K562 (cell line): ENCODE results near the gene UNC5C. TPM values are rescaled to one million over a fixed set of nuclear protein-coding genes. Genes with fewer than 3 reads are reported as not detected.

ENCODE experiments used
- ATAC-seq: fragments of 200-7000 bp; cut with Tn5 transposase; 3 replicates; pipeline ENCODE4 v1.9.1; 2020; ENCODE audit warnings: moderate library complexity
- BruUV-seq: library from RNA; stranded (reverse); fragments of 400-500 nt; replicated peaks from 2 replicates; lab custom pipeline; 2021; lab: Mats Ljungman, UMichigan
- CTCF ChIA-PET: fragments of 300-600 bp; formaldehyde crosslinking; extraction: SDS; loops from one replicate; lab custom pipeline; 2021; ENCODE audit warnings: low intra/inter-chr PET ratio; lab: Yijun Ruan, JAX
- POLR2A ChIA-PET: fragments of 300-600, 350-650 bp; sonication (Branson Sonifier 250); formaldehyde crosslinking; extraction: SDS; loops from one replicate; lab custom pipeline; 2021; ENCODE audit warnings: antibody characterized with exemption, inconsistent platforms; lab: Yijun Ruan, JAX
- DNase-seq, 4 experiments: peaks; one replicate each; pipeline versions ENCODE4 v3.0.0 to v3.0.0-alpha.2; 2011 to 2018; ENCODE audit warnings: low spot score in 3 of 4, mixed read lengths in 3 of 4; ENCODE audit errors: extremely low read depth in 1 of 4
- FAIRE-seq: peaks from 2 replicates; lab custom pipeline; 2011; peaks lifted over from hg19 to GRCh38; lab: Jason Lieb, UNC
- H2AFZ ChIP-seq: 2 replicates; pipeline ENCODE4 v1.6.0; 2011; ENCODE audit warnings: low read depth, low read length, control low read depth, inconsistent platforms
- H3K27ac ChIP-seq: fragments of 200-600 bp; 3 replicates; pipeline ENCODE4 v1.8.0; 2011; ENCODE audit warnings: low read depth, mild to moderate bottlenecking, control low read depth, inconsistent platforms, low read length, moderate library complexity, mixed read lengths; ENCODE audit errors: extremely low read depth
- H3K27me3 ChIP-seq, 2 experiments: fragments of 300-600 bp in 1 of 2; 2 replicates in 1 of 2; 3 replicates in 1 of 2; pipeline versions ENCODE4 v1.6.0 to v1.8.0; 2011; ENCODE audit warnings: inconsistent platforms in 2 of 2, low read length in 2 of 2, mild to moderate bottlenecking in 1 of 2, mixed read lengths in 1 of 2, moderate library complexity in 1 of 2; ENCODE audit not compliant: control insufficient read depth in 2 of 2, insufficient read depth in 2 of 2
- H3K36me3 ChIP-seq: fragments of 300-600 bp; 3 replicates; pipeline ENCODE4 v1.8.0; 2011; ENCODE audit warnings: mild to moderate bottlenecking, low read length, inconsistent platforms; ENCODE audit not compliant: control insufficient read depth, insufficient read depth
- H3K4me1 ChIP-seq, 2 experiments: fragments of 200-600 bp in 1 of 2; replicated peaks in 1 of 2; 2 replicates in 1 of 2; 3 replicates in 1 of 2; pipeline versions ENCODE4 v1.5.1 to v1.8.0; 2011; ENCODE audit warnings: inconsistent platforms in 2 of 2, low read length in 2 of 2, mild to moderate bottlenecking in 1 of 2, mixed read lengths in 1 of 2, moderate library complexity in 1 of 2; ENCODE audit not compliant: control insufficient read depth in 2 of 2, insufficient read depth in 2 of 2
- H3K4me2 ChIP-seq: 2 replicates; pipeline ENCODE4 v1.6.1; 2011; ENCODE audit warnings: low read length, control low read depth, inconsistent platforms, mixed read lengths; ENCODE audit not compliant: insufficient read depth
- H3K4me3 ChIP-seq: fragments of 200-600 bp; sonication (generic), shearing (Covaris generic); 2 replicates; pipeline ENCODE4 v1.5.1; 2016; ENCODE audit warnings: control low read depth, inconsistent platforms
- H3K79me2 ChIP-seq: fragments of 200-600 bp; 3 replicates; pipeline ENCODE4 v1.8.0; 2011; ENCODE audit warnings: low read length, inconsistent platforms; ENCODE audit not compliant: control insufficient read depth, insufficient read depth
- H3K9ac ChIP-seq, 2 experiments: 2 replicates each; pipeline versions ENCODE4 v1.6.0 to v1.6.1; 2011; ENCODE audit warnings: low read depth in 2 of 2, low read length in 2 of 2, control low read depth in 1 of 2, inconsistent platforms in 1 of 2, mild to moderate bottlenecking in 1 of 2, mixed read lengths in 1 of 2; ENCODE audit not compliant: insufficient read depth in 1 of 2
- H3K9me1 ChIP-seq: one replicate; pipeline ENCODE4 v1.6.0; 2011; ENCODE audit warnings: inconsistent platforms, mild to moderate bottlenecking, low read length, moderate library complexity; ENCODE audit not compliant: control insufficient read depth, insufficient read depth
- H3K9me3 ChIP-seq: replicated peaks from 2 replicates; pipeline ENCODE4 v1.5.1; 2011; ENCODE audit warnings: low read depth, low read length, inconsistent platforms; ENCODE audit not compliant: control insufficient read depth, insufficient read depth
- H4K20me1 ChIP-seq: replicated peaks from 2 replicates; pipeline ENCODE4 v1.6.1; 2011; ENCODE audit warnings: low read length, inconsistent platforms, mixed read lengths; ENCODE audit not compliant: control insufficient read depth, insufficient read depth
- CEBPG ChIP-seq, 3 experiments: fragments of 200-800 bp in 1 of 3; sonication (Bioruptor generic) in 1 of 3; sonication (generic) in 1 of 3; formaldehyde crosslinking in 1 of 3; IDR thresholded peaks in 2 of 3; conservative IDR thresholded peaks in 1 of 3; 2 replicates each; pipeline versions ENCODE4 v1.6.1 to v1.8.0; 2016 to 2022; ENCODE audit warnings: missing compliant biosample characterization in 2 of 3, missing genetic modification characterization in 2 of 3, mild to moderate bottlenecking in 1 of 3, missing genetic modification reagents in 1 of 3
- ETV1 ChIP-seq: fragments of 450-650 bp; conservative IDR thresholded peaks from 2 replicates; pipeline ENCODE4 v1.6.1; 2016; ENCODE audit warnings: missing genetic modification characterization, control low read depth, low read depth, missing compliant biosample characterization
- NCOA2 ChIP-seq, 2 experiments: fragments of 450-650 bp; IDR thresholded peaks; 2 replicates each; pipeline ENCODE4 v1.6.1; 2018; ENCODE audit warnings: mild to moderate bottlenecking in 2 of 2, moderate library complexity in 1 of 2; ENCODE audit not compliant: partially characterized antibody in 2 of 2
- NCOA4 ChIP-seq: fragments of 450-650 bp; IDR thresholded peaks from 2 replicates; pipeline ENCODE4 v1.6.1; 2018; ENCODE audit warnings: mild to moderate bottlenecking; ENCODE audit not compliant: partially characterized antibody
- NFIC ChIP-seq: fragments of 450-650 bp; IDR thresholded peaks from 2 replicates; pipeline ENCODE4 v1.6.1; 2017; ENCODE audit warnings: mild to moderate bottlenecking, inconsistent platforms
- PHB2 ChIP-seq: fragments of 450-650 bp; IDR thresholded peaks from 2 replicates; pipeline ENCODE4 v1.6.1; 2017; ENCODE audit warnings: low read depth
- PTRF ChIP-seq: fragments of 450-650 bp; IDR thresholded peaks from 2 replicates; pipeline ENCODE4 v1.6.1; 2016; ENCODE audit warnings: mild to moderate bottlenecking, missing genetic modification characterization, missing compliant biosample characterization
- RFX1 ChIP-seq: fragments of 450-650 bp; IDR thresholded peaks from 2 replicates; pipeline ENCODE4 v1.6.1; 2016; ENCODE audit warnings: mild to moderate bottlenecking, moderate library complexity
- TCF7 ChIP-seq: sonication (generic); IDR thresholded peaks from 2 replicates; pipeline ENCODE4 v1.6.1; 2016; ENCODE audit warnings: antibody characterized with exemption, borderline replicate concordance
- ZBTB1 ChIP-seq: sonication (generic); formaldehyde crosslinking; IDR thresholded peaks from 2 replicates; pipeline ENCODE4 v1.8.1; 2023; ENCODE audit warnings: missing genetic modification reagents, low read depth, mild to moderate bottlenecking, borderline replicate concordance
- ZFP30 ChIP-seq: fragments of 250-450 bp; sonication (Bioruptor Pico); IDR thresholded peaks from 2 replicates; pipeline ENCODE4 v1.8.0; 2022; ENCODE audit warnings: moderate library complexity, mild to moderate bottlenecking, inconsistent platforms, borderline replicate concordance
- ZNF121 ChIP-seq: sonication (generic); formaldehyde crosslinking; conservative IDR thresholded peaks from 2 replicates; pipeline ENCODE4 v1.8.0; 2022; ENCODE audit warnings: missing genetic modification reagents
- WGBS: fragments of 100-300 bp; shearing (Covaris generic); methylation state at CpG from one replicate; pipeline ENCODE4 v1.1.6; 2016; ENCODE audit warnings: low coverage, mixed read lengths; ENCODE audit not compliant: insufficient coverage; ENCODE audit errors: missing lambda C conversion rate; 5-methylcytosine and 5-hydroxymethylcytosine counted together
- in situ Hi-C: fragments of 300-500 bp; cut with MboI; formaldehyde crosslinking; loops from 4 replicates; pipeline ENCODE4 v1.15.0; 2018; ENCODE audit warnings: inconsistent platforms, mixed read lengths
- intact Hi-C: fragments of 100-400 bp; cut with micrococcal nuclease; formaldehyde crosslinking; loops from 2 replicates; pipeline ENCODE4 v1.14.2; 2022
- polyA plus RNA-seq, 8 experiments: library from polyadenylated mRNA; depleted of rRNA in 4 of 8; stranded (reverse) in 5 of 8; unstranded in 3 of 8; fragments of >200 nt; fragmentation: Nextera tagmentation in 2 of 8; fragmentation: Illumina TruSeq in 1 of 8; extraction: Ambion mirVana in 2 of 8; extraction: Trizol in 1 of 8; gene quantifications; 2 replicates each; pipeline versions ENCODE4 v1.2.1 to v1.2.3, GENCODE V29; 2011 to 2014; ENCODE audit warnings: inconsistent platforms in 1 of 8, missing spikeins in 1 of 8
- total RNA-seq, 7 experiments: library from RNA; depleted of rRNA in 6 of 7; stranded (reverse); fragments of >200 nt in 6 of 7; fragmentation: Illumina TruSeq in 2 of 7; extraction: Trizol in 2 of 7; gene quantifications; 2 replicates each; pipeline versions ENCODE4 v1.2.1 to v1.2.3, GENCODE V29; 2011 to 2021; ENCODE audit warnings: low replicate concordance in 1 of 7
- TF ChIP-seq, protein P1 (sequence below): sonication (generic); formaldehyde crosslinking; IDR thresholded peaks from 2 replicates; pipeline ENCODE4 v1.8.0; 2022; ENCODE audit warnings: mild to moderate bottlenecking, missing genetic modification reagents
- TF ChIP-seq, protein P2 (sequence below), 2 experiments: fragments of 450-650 bp in 1 of 2; IDR thresholded peaks; 2 replicates each; pipeline ENCODE4 v1.6.1; 2011 to 2017; ENCODE audit warnings: low read depth in 2 of 2, antibody characterized with exemption in 1 of 2, borderline replicate concordance in 1 of 2, low read length in 1 of 2, mild to moderate bottlenecking in 1 of 2, mixed read lengths in 1 of 2; ENCODE audit not compliant: control insufficient read depth in 1 of 2

The UNC5C gene
- total and polyA plus RNA-seq, 9 of the 15 experiments (the other 6 are each of a cell fraction or from before 2014, with no cell fraction given) = under 0.01 to 0.10 (median 0.03) TPM; not detected in 1

GRCh38 chr4:95439896-95440295 is 108.9 kb downstream of the UNC5C start:
- Histone ChIP-seq H3K4me3 (no peak overlapping the region), H3K9ac (no peak overlapping the region), H3K27ac (no peak overlapping the region), H3K4me2 (no peak overlapping the region), H3K36me3 (no peaks in the 10 kb centered on the region), H3K4me1 (no peaks in the 10 kb centered on the region; a peak in 1 of 5 replicates), H3K79me2 (no peaks in the 10 kb centered on the region), H4K20me1 (no peaks in the 10 kb centered on the region), H3K9me1 (no peaks in the 10 kb centered on the region), H3K9me3 (no peaks in the 10 kb centered on the region), H2AFZ (no peak overlapping the region), H3K27me3 (no peaks in the 10 kb centered on the region)
- intact Hi-C loops (no loop called here), in situ Hi-C loops (no loop called here)
- no TSS peak for BruUV-seq
- ATAC-seq = no peak
- FAIRE-seq = no peak
- WGBS = 1% methylated on average over 4 of the region's 4 CpGs
- DNase-seq = no peak
- TF ChIP-seq NFIC = no peak
- TF ChIP-seq ZFP30 = no peak
- no peak for TF ChIP-seq TCF7
- TF ChIP-seq NCOA4 = no peak
- TF ChIP-seq RFX1 = no peak
- TF ChIP-seq NCOA2 (IDR thresholded peaks at IDR 0.05; ENCODE audit: partially characterized antibody in 2 of 2) = no peak
- no peak for TF ChIP-seq CEBPG (CRISPR knock-in tag; IDR thresholded peaks at IDR 0.05)
- TF ChIP-seq CEBPG (tag; conservative IDR thresholded peaks at IDR 0.05 in 1 of 2, IDR thresholded peaks at IDR 0.05 in 1 of 2) = no peak
- no peak for TF ChIP-seq ETV1 (tag)
- TF ChIP-seq, protein P1, sequence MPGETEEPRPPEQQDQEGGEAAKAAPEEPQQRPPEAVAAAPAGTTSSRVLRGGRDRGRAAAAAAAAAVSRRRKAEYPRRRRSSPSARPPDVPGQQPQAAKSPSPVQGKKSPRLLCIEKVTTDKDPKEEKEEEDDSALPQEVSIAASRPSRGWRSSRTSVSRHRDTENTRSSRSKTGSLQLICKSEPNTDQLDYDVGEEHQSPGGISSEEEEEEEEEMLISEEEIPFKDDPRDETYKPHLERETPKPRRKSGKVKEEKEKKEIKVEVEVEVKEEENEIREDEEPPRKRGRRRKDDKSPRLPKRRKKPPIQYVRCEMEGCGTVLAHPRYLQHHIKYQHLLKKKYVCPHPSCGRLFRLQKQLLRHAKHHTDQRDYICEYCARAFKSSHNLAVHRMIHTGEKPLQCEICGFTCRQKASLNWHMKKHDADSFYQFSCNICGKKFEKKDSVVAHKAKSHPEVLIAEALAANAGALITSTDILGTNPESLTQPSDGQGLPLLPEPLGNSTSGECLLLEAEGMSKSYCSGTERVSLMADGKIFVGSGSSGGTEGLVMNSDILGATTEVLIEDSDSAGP (CRISPR knock-in tag) = no peak
- TF ChIP-seq ZBTB1 (CRISPR knock-in tag) = no peak
- TF ChIP-seq, protein P2, sequence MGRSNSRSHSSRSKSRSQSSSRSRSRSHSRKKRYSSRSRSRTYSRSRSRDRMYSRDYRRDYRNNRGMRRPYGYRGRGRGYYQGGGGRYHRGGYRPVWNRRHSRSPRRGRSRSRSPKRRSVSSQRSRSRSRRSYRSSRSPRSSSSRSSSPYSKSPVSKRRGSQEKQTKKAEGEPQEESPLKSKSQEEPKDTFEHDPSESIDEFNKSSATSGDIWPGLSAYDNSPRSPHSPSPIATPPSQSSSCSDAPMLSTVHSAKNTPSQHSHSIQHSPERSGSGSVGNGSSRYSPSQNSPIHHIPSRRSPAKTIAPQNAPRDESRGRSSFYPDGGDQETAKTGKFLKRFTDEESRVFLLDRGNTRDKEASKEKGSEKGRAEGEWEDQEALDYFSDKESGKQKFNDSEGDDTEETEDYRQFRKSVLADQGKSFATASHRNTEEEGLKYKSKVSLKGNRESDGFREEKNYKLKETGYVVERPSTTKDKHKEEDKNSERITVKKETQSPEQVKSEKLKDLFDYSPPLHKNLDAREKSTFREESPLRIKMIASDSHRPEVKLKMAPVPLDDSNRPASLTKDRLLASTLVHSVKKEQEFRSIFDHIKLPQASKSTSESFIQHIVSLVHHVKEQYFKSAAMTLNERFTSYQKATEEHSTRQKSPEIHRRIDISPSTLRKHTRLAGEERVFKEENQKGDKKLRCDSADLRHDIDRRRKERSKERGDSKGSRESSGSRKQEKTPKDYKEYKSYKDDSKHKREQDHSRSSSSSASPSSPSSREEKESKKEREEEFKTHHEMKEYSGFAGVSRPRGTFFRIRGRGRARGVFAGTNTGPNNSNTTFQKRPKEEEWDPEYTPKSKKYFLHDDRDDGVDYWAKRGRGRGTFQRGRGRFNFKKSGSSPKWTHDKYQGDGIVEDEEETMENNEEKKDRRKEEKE (IDR thresholded peaks at IDR 0.05; ENCODE audit: borderline replicate concordance in 1 of 2, control insufficient read depth in 1 of 2, low read depth in 2 of 2, low read length in 1 of 2) = no peak
- no peak for TF ChIP-seq PTRF (tag)
- TF ChIP-seq ZNF121 (CRISPR knock-in tag) = no peak
- TF ChIP-seq PHB2 = no peak
- POLR2A ChIA-PET = no interaction called here
- CTCF ChIA-PET = no interaction called here
